Muscle of back (tissue), 13 donors: ENCODE measurements around the gene ANKRA2. TPM values are rescaled to one million over a fixed set of nuclear protein-coding genes. Genes with fewer than 3 reads are reported as not detected.

ENCODE experiments used
- DNase-seq, 3 donors: peaks; one replicate each; pipeline versions ENCODE4 v3.0.0 to v3.0.0-alpha.2; 2013
- long read RNA-seq, 9 donors: transcript quantifications; one replicate each; lab custom pipeline, GENCODE V29; 2026
- polyA plus RNA-seq, 10 donors: library from polyadenylated mRNA; unstranded; fragments of 120-200 nt; gene quantifications; one replicate each; pipeline ENCODE4 v1.2.1, GENCODE V29; 2013; ENCODE audit not compliant: insufficient read length in 10 of 10

The ANKRA2 gene
- 10 to 100 TPM; 19.3 to 35.4 (median 24.6) TPM for polyA plus RNA-seq
- long read RNA-seq, donor 1, partial matches to known transcripts, result 0 of 13 reads
- long read RNA-seq, donor 1, other reads (novel, unspliced or antisense), result 0 of 13 reads
- long read RNA-seq, donor 2, transcript ANKRA2-205 (2 exons, 573 nt), result major isoform, 7 of 12 reads
- long read RNA-seq, donor 2, partial matches to known transcripts, result 0 of 12 reads
- long read RNA-seq, donor 2, other reads (novel, unspliced or antisense), result 0 of 12 reads
- long read RNA-seq, donor 3, result 0 reads
- long read RNA-seq, donor 4, transcript ANKRA2-205 (2 exons, 573 nt), result major isoform, 9 of 18 reads
- long read RNA-seq, donor 4, transcript ANKRA2-201 (9 exons, 2,063 nt), result minor isoform, 6 of 18 reads
- long read RNA-seq, donor 4, partial matches to known transcripts, result 0 of 18 reads
- long read RNA-seq, donor 4, other reads (novel, unspliced or antisense), result 0 of 18 reads
- long read RNA-seq, donor 5, transcript ANKRA2-205 (2 exons, 573 nt), result major isoform, 9 of 13 reads
- long read RNA-seq, donor 5, partial matches to known transcripts, result 0 of 13 reads
- long read RNA-seq, donor 5, other reads (novel, unspliced or antisense), result 0 of 13 reads
- long read RNA-seq, donor 6, transcript ANKRA2-206 (2 exons, 447 nt), result major isoform, 5 of 11 reads
- long read RNA-seq, donor 6, partial matches to known transcripts, result 0 of 11 reads
- long read RNA-seq, donor 6, other reads (novel, unspliced or antisense), result 0 of 11 reads
- long read RNA-seq, donor 7, partial matches to known transcripts, result 0 of 2 reads
- long read RNA-seq, donor 7, other reads (novel, unspliced or antisense), result 0 of 2 reads
- long read RNA-seq, donor 8, transcript ANKRA2-201 (9 exons, 2,063 nt), result minor isoform, 5 of 14 reads
- long read RNA-seq, donor 8, transcript ANKRA2-205 (2 exons, 573 nt), result major isoform, 8 of 14 reads
- long read RNA-seq, donor 8, partial matches to known transcripts, result 0 of 14 reads
- long read RNA-seq, donor 8, other reads (novel, unspliced or antisense), result 0 of 14 reads
- long read RNA-seq, donor 9, partial matches to known transcripts, result 0 of 1 reads
- long read RNA-seq, donor 9, other reads (novel, unspliced or antisense), result 0 of 1 reads

DNA sequence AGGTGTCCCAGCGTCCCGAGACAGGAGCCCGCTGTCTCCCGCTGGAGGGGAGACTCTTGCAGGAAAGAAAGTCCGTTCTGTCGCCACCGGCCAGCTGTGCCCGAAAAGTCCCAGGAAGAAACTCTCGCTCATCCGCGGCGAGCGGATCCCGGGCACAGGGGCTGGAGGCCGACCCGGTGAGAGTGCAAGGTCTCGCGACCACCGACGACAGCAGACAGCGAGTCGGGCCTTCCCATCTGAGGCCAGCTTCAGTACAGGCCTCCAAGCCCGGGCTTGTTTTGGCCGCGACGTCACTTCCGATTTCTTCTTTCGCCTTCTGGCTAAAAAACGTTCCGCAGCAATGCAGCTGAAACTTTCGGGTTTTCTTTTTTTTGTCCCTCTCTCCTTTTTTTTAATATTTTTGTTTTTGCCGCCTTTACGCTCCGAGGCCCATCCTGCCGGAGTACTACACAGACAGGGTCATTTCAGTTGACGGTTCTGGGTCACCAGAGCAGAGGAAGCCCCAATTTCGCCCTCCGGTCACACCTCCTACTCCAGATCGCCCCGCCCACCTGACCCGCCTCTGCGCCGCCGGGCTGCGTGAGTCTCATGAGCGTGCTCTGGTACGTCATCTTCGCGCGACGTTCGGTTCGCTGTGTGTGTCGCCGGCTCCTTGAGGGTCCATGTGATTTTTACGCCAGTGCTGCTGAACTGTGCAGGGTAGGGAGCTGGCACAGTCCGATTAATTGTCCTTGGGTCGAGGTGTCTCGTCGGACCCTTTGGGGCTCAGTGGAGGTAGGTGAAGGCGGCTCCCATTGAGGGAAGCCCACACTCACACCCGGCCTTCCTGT, at the start of gene ANKRA2, which contains the start of gene UTP15:
TSS of gene ANKRA2 (minus strand) at position 501 of the 830 bp plus-strand sequence. CDS start 2,758 bp downstream, outside the sequence.
TSS of gene UTP15 (plus strand) at position 605 of the 830 bp plus-strand sequence. CDS start 1,602 bp downstream, outside the sequence.
- peak; percentile 99 to 100 (median 99) for DNase-seq

- no peak for DNase-seq
These were observed 49.6 kb upstream of the ANKRA2 start for GRCh38 chr5:73615085-73615484.

- DNase-seq, result no peak
These were observed 47.4 kb upstream of the ANKRA2 start for GRCh38 chr5:73612799-73613198.

DNA sequence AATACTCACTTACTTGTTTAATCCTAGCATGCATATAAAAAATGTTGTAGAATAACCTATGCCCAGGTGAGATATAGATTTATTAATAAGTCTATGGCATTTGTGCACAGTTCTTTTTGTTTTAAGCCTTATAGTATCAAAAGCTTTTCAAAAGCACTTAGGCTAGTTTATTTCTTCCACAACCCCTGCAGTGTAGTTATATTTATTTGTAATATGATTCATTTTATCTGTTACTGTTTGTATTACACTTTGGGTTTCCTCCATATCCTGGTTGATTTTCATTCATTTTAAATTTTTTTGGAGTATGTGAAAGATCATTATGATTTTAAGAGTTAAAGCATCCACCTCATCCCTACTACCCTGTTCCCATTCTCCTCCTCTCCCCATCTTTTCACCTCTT, 41.8 kb upstream of the ANKRA2 start:
- DNase-seq, result no peak

DNA sequence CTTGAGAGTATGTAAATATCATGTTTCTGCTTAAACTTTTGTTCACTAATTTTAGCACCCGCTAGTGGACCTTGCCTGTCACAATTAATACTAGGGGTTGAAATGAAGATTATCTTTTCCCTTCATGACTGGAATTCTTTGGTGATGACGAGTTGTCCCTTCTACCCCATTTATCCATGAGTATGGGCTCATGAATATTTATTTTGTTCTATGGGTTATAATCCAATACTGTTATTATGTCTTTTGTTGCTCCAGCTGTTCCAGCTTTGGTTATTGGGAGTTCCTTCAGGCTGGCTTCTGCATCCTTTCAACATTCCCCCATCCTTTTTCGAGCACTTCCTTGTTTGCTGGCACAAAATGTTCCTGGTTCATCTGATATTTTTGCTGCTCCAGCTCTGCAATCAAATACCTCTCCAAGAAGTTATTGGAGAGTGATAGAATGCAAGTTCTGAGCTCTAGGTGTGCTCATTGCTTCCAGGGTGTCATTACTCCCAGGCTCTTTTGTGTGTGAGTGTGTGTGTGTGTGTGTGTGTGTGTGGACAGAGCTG, 40.8 kb upstream of the ANKRA2 start:
- no peak for DNase-seq

DNA sequence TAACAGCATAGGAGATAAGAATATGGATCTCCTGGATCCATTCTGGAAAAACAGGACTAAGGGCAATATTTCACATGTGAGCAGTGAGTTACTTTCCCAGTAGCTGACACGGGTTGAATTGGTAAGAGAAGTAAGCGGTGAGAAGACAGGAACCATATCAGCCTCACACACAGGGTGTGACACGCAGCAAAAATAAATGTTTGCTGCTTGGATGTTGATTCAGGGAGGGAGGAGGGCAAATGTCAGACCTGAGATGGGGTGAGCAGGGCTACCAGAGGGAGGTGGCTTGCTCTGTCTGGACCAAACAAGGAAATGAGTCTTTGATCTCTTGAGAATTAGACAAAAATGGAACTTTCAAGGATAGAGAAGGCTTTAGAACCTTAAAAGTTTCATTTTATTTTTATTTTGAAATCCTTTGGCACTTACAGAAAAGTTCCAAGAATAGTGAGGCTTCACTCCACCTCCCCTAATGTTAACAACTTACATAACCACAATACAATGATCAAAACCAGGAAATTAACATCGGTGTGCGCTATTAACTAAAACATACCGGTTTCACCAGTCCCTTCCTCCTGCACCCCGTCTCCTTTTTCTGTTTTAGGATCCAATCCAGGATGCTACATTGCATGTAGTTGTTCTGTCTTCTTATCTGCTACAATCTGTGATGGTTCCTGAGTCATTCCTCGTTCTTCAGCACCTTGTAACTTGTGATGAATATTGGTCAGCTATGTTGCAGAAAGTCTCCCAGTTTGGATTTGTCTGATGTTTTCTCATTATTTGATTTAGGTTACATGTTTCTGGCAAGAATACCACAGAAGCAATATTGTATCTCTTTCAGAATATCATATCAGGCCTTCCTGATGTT, 40.0 kb upstream of the ANKRA2 start:
- DNase-seq, result no peak

DNA sequence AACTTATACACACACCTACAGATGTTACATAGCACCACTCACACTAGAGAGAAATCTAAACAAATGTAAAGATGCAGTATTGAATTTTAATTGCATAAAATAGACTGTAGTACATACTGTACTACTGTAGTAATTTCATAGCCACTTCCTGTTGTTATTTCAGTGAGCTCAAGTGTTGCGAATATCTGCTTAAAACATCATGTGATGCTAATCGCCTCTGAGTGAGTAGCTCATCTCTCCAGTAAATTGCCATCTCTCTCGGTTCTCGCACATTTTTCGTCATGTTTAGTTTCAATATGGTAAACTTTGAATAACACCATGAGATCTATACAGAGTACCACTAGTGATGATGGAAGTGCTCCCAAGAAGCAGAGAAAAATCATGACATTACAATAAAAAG, 38.6 kb upstream of the ANKRA2 start:
- no peak for DNase-seq

DNA sequence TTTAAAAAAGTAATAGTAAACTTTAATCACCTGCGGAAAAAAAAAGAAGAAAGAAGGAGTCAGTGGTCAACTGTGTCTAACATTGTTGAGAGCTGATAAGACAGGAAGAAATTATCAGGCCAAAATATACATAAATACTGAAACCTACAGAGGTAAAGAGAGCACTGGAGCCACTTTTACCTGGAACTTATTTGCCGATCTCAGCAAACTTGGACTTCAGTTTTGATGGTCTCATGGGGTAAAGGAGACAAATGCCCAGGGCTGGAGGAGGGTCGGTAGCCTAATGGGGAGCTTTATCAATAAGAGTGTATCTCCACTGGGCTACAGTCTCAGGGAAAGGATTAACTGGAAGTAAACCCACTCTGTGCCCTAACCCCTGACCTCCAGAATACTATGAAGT, 33.9 kb upstream of the ANKRA2 start:
- no peak for DNase-seq

GRCh38 chr5:73596705-73597328, 31.4 kb upstream of the ANKRA2 start:
- no peak for DNase-seq

DNA sequence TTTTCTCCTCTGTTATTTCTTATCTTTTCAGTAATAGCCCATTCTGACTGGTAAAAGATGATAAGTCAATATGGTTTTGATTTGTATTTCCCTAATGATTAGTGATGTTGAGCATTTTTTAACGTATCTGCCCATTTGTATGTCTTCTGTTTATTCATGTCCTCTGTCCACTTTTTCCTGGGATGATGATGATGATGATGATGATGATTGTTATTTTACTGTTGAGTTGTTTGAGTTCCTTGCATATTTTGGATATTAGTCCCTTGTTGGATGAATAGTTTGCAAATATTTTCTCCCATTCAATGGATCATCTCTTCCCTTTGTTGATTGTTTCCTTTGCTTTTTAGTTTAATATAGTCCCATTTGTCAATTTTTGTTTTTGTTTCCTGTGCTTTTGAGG, 27.1 kb upstream of the ANKRA2 start:
- DNase-seq, result peak in 1 of 3 donors; percentile 9

DNA sequence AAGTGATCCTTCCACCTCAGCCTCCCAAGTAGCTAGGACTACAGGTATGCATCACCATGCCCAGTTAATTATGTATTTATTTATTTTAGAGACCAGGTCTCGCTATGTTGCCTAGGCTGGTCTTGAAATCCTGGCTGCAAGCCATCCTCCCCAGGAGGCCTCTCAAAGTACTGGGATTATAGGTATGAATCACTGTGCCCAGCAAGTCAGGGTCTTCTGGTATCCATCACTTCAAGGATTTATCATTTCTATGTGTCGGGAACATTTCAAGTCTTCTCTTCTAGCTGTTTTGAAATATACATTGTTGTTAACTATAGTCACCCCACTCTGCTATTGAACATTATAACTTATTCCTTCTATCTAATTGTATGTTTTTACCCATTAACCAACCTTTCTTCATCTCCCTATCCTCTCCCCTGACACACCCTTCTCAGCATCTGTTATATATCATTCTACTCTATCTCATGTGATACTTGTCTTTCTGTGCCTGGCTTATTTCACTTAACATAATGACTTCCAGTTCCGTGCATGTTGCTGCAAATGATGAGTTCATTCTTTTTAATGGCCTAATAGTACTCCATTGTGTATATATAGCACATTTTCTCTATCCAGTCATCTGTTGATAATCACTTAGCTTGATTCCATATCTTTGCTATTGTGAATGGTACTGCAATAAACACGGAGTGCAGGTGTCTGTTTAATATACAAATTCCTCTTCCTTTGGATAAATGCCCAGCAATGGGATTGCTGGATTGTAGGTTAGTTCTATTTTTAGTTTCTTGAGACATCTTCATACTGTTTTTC, 26.5 kb upstream of the ANKRA2 start:
- DNase-seq, result peak in 2 of 3 donors; percentile 1 to 11

DNA sequence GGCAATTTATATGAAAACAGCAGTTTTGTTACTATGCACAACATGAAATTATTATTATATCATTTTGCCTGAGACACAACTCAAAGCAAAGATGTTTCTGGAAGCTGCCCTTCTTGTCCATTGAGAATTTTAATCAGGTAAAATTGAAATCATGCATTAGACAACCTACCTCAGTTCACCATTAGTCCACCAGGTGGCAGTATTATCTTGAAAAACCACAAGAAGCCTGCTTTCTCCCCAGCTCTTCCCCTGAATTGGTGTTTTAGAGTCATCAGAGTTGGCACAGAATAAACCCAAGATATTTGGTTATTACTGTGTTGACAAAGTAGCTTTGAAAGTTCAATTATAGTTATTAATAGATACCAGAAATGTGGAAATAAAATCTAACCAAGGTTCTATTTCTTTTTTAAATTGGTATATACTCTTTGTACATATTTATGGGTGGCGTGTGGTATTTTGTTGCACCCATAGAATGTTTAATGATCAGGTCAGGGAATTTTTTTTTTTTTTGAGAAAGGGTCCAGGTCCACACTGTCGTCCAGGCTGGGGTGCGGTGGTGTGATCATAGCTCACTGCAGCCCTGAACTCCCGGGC, 25.8 kb upstream of the ANKRA2 start:
- peak; percentile 70 to 72 (median 71) for DNase-seq

- DNase-seq, result no peak
These were observed 22.5 kb upstream of the ANKRA2 start for GRCh38 chr5:73587923-73588322.

GRCh38 chr5:73582285-73583145, 17.1 kb upstream of the ANKRA2 start:
- no peak for DNase-seq

DNA sequence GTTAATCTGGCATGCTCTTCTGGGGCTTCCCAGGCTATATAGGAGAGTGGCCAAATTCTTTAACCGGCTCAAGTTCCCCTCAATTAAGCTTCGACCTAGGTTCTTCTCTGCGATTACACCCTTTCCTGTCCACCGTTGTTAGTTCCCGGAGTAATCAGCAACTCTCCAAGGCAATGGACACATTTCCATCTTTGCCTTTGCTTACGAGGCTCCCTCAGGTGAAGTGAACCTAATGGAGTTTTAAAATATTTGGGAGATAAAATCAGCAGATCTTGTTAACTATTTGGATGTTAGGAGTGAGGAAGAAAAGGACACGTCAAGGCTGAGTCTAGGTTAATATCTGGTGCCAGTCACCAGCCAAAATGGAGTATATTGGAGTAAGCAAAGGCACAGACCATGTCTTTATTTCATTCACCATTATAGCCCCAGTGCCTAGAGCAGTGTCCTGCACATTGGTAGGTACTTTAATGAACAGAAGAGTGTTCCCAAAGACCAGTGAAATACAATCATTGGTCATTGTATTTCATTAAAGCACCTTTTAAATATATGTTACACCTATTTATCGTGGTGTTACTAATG, 619 bp upstream of the ANKRA2 start:
- no peak for DNase-seq

DNA sequence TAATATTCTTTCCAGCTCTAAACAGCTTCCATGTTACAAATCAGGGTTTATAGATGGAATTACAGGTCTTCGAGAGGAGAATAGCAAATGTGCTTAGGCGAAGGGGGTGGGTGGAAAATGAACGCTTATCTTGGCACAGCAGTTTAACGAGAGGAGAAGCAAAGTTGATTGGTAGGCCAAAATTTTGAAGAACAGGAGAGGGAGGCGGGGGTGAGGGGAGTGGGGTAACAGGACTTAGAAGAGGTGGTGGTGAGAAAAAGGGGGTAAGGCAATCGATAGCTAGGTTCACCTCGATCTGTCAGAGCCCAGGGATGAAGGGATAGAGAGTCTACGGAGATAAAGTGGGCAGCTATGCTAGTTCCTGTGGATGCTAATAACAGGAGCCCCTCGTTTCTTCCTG, 764 bp downstream of the ANKRA2 start:
- peak in 1 of 3 donors; percentile 21 for DNase-seq

- peak in 1 of 3 donors; percentile 11 for DNase-seq
These were observed 1.4 kb downstream of the ANKRA2 start for GRCh38 chr5:73564018-73564417.
